Head of caudate nucleus (tissue), 42 donors: ENCODE measurements around the gene HMMR.

ENCODE experiments used
- DNase-seq, 42 donors: peaks; one replicate each; pipeline versions ENCODE4 v3.0.0 to v3.0.0-alpha.2; 2020 to 2021; ENCODE audit warnings: mixed read lengths in 7 of 42
- intact Hi-C: fragments of 100-400 bp; cut with DNase I; formaldehyde crosslinking; loops from one replicate; pipeline ENCODE4 v1.15.0; 2022

HMMR gene

DNA sequence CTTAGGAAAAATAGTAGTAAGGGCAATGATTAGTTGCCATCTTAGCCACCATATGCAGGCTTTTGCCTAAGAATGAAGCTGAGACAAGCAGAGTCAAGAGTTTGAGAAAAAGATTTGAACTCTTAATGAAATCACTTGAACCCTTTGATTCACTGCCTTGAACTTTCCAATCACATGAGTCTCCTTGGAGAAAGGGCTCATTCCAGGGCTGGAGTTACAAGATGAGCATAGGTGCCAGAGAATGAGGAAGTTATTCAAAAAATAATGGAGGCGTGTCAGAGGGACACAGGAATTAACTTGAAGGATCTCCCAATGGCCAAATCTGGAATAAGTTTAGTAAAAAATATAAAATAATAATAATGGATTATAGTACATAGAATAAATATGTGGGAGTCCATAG lies 80.3 kb downstream of the HMMR start:
- intact Hi-C loops = no loop called here

More for the DNA sequence above, 80.3 kb downstream of the HMMR start:
- no peak for DNase-seq
